Naive thymus-derived CD8-positive, alpha-beta T cell (primary cell): ENCODE results near the gene ADAM33. TPM values are rescaled to one million over a fixed set of nuclear protein-coding genes. Genes with fewer than 3 reads are reported as not detected.

Experiments used
- ATAC-seq, 2 donors: fragments of 150-1000 bp; cut with Tn5 transposase in 1 of 2; sonication (Bioruptor Pico), chemical (Tn5 transposase) in 1 of 2; 1 replicate in 1 of 2; 2 replicates in 1 of 2; pipeline ENCODE4 v1.10.0; 2021; ENCODE audit warnings: mild to moderate bottlenecking in 2 of 2, moderate library complexity in 2 of 2
- POLR2A ChIA-PET: fragments of 350-600 bp; sonication (Branson Sonifier 250); formaldehyde crosslinking; loops from one replicate; lab custom pipeline; 2021; ENCODE audit warnings: antibody characterized with exemption; lab: Charles Lee
- DNase-seq, 10 donors: peaks; one replicate each; pipeline versions ENCODE4 v3.0.0 to v3.0.0-alpha.2; 2020 to 2022
- H3K27ac Mint-ChIP-seq, 10 donors: one replicate each; pipeline ENCODE4 v1.8.0; 2020 to 2022; ENCODE audit warnings: mild to moderate bottlenecking in 10 of 10, mixed read lengths in 10 of 10, moderate library complexity in 4 of 10, inconsistent platforms in 1 of 10
- H3K27me3 Mint-ChIP-seq, 5 donors: one replicate each; pipeline ENCODE4 v1.8.0; 2021 to 2022; ENCODE audit warnings: mixed read lengths in 5 of 5
- H3K36me3 Mint-ChIP-seq, 3 donors: one replicate each; pipeline ENCODE4 v1.8.0; 2020 to 2022; ENCODE audit warnings: mixed read lengths in 3 of 3, mild to moderate bottlenecking in 2 of 3, inconsistent platforms in 1 of 3
- H3K4me1 Mint-ChIP-seq, 4 donors: one replicate each; pipeline ENCODE4 v1.8.0; 2021 to 2022; ENCODE audit warnings: mixed read lengths in 4 of 4
- H3K4me3 Mint-ChIP-seq, 10 donors: one replicate each; pipeline ENCODE4 v1.8.0; 2020 to 2022; ENCODE audit warnings: mild to moderate bottlenecking in 10 of 10, mixed read lengths in 10 of 10, moderate library complexity in 6 of 10, inconsistent platforms in 1 of 10
- H3K9me3 Mint-ChIP-seq, 9 donors: one replicate each; pipeline ENCODE4 v1.8.0; 2020 to 2022; ENCODE audit warnings: mixed read lengths in 9 of 9, mild to moderate bottlenecking in 3 of 9, inconsistent platforms in 1 of 9, moderate library complexity in 1 of 9
- polyA plus RNA-seq, 3 donors: library from polyadenylated mRNA; unstranded; fragments of 300-500 nt; fragmentation: Illumina TruSeq; gene quantifications; one replicate each; pipeline ENCODE4 v1.2.3, GENCODE V29; 2021
- total RNA-seq, 8 experiments: library from RNA in 2 of 8; stranded (reverse) in 2 of 8; gene quantifications; one replicate each; pipeline ENCODE4 v1.2.3 and lab custom pipeline; 2021 to 2026

The ADAM33 gene
- total and polyA plus RNA-seq, 5 experiments from 2014 or later, result not detected

- ATAC-seq, result no peak
- peak overlapping the region in 4 of 10 donors; percentile 13 to 58 (median 35) for H3K4me3 Mint-ChIP-seq
- H3K9me3 Mint-ChIP-seq, result no peaks in the 10 kb centered on the region
- H3K36me3 Mint-ChIP-seq, result no peaks in the 10 kb centered on the region
- peak overlapping the region in 3 of 10 donors; percentile 12 to 69 (median 68) for H3K27ac Mint-ChIP-seq
- no peak for DNase-seq
- H3K27me3 Mint-ChIP-seq, result peaks cover 10 to 67% (median 24%) of the 10 kb centered on the region in 5 donors
- POLR2A ChIA-PET, result no interaction called here
- peaks cover 12 to 30% (median 19%) of the 10 kb centered on the region in 4 donors for H3K4me1 Mint-ChIP-seq
Observed at GRCh38 chr20:3667434-3668037, 14.3 kb downstream of the ADAM33 start.

- H3K27me3 Mint-ChIP-seq, result peaks cover 17 to 56% (median 31%) of the 10 kb centered on the region in 5 donors
- POLR2A ChIA-PET, result no interaction called here
- H3K4me3 Mint-ChIP-seq, result no peak overlapping the region
- no peak overlapping the region for H3K27ac Mint-ChIP-seq
- H3K36me3 Mint-ChIP-seq, result no peaks in the 10 kb centered on the region
- H3K4me1 Mint-ChIP-seq, result peaks cover 12 to 31% (median 23%) of the 10 kb centered on the region in 4 donors
- DNase-seq, result no peak
- no peak for ATAC-seq
- no peaks in the 10 kb centered on the region for H3K9me3 Mint-ChIP-seq
Observed at GRCh38 chr20:3663858-3664257, 18.0 kb downstream of the ADAM33 start.

- no peaks in the 10 kb centered on the region for H3K9me3 Mint-ChIP-seq
- POLR2A ChIA-PET, result no interaction called here
- ATAC-seq (no peak), DNase-seq (no peak)
- H3K27me3 Mint-ChIP-seq, result peaks cover 19 to 54% (median 32%) of the 10 kb centered on the region in 5 donors
- no peaks in the 10 kb centered on the region for H3K36me3 Mint-ChIP-seq
- no peak within 1 kb of the TSS for H3K27ac Mint-ChIP-seq
- H3K4me3 Mint-ChIP-seq, result peak within 1 kb of the TSS in 1 of 10 donors; percentile 24
- peaks cover 12 to 31% (median 24%) of the 10 kb centered on the region in 4 donors for H3K4me1 Mint-ChIP-seq
Observed at GRCh38 chr20:3663031-3663701, 18.6 kb downstream of the ADAM33 start, which contains the start of gene GFRA4. Gene GFRA4 (minus strand): TSS chr20:3663399. CDS start chr20:3663399, 0 bp downstream.

- H3K27me3 Mint-ChIP-seq, result peaks cover 19 to 49% (median 34%) of the 10 kb centered on the region in 5 donors
- H3K4me3 Mint-ChIP-seq, result peak overlapping the region in 4 of 10 donors; percentile 12 to 31 (median 18)
- H3K9me3 Mint-ChIP-seq, result no peaks in the 10 kb centered on the region
- H3K4me1 Mint-ChIP-seq, result peaks cover 10 to 26% (median 22%) of the 10 kb centered on the region in 4 donors
- H3K27ac Mint-ChIP-seq, result no peak overlapping the region
- POLR2A ChIA-PET, result no interaction called here
- no peak for DNase-seq
- no peaks in the 10 kb centered on the region for H3K36me3 Mint-ChIP-seq
- ATAC-seq, result no peak
Observed at GRCh38 chr20:3661814-3662665, 19.8 kb downstream of the ADAM33 start.

- POLR2A ChIA-PET, result no interaction called here
- peaks cover 19 to 49% (median 34%) of the 10 kb centered on the region in 5 donors for H3K27me3 Mint-ChIP-seq
- peak overlapping the region in 2 of 10 donors; percentile 12 for H3K4me3 Mint-ChIP-seq
Observed at GRCh38 chr20:3661060-3661813, 20.6 kb downstream of the ADAM33 start.

GRCh38 chr20:3660262-3661059, 21.3 kb downstream of the ADAM33 start:
- POLR2A ChIA-PET, result no interaction called here
- Mint-ChIP-seq H3K4me3 (peak overlapping the region in 1 of 10 donors; percentile 31), H3K27me3 (peaks cover 19 to 49% (median 34%) of the 10 kb centered on the region in 5 donors), H3K36me3 (no peaks in the 10 kb centered on the region), H3K4me1 (peaks cover 2 to 13% (median 11%) of the 10 kb centered on the region in 4 donors), H3K9me3 (no peaks in the 10 kb centered on the region), H3K27ac (no peak overlapping the region)
- ATAC-seq (no peak), DNase-seq (no peak)

More at GRCh38 chr20:3661060-3661813, 20.6 kb downstream of the ADAM33 start:
- H3K9me3 Mint-ChIP-seq, result no peaks in the 10 kb centered on the region
- ATAC-seq (no peak), DNase-seq (no peak)
- peaks cover 6 to 20% (median 18%) of the 10 kb centered on the region in 4 donors for H3K4me1 Mint-ChIP-seq
- no peaks in the 10 kb centered on the region for H3K36me3 Mint-ChIP-seq
- H3K27ac Mint-ChIP-seq, result no peak overlapping the region

GRCh38 chr20:3659492-3660261, 22.1 kb downstream of the ADAM33 start:
- H3K27me3 Mint-ChIP-seq, result peaks cover 19 to 49% (median 34%) of the 10 kb centered on the region in 5 donors
- DNase-seq, result no peak

GRCh38 chr20:3658716-3659491, 22.9 kb downstream of the ADAM33 start:
- no peak overlapping the region for H3K27ac Mint-ChIP-seq
- no peak for DNase-seq

More at GRCh38 chr20:3659492-3660261, 22.1 kb downstream of the ADAM33 start:
- Mint-ChIP-seq H3K4me3 (peak overlapping the region in 3 of 10 donors; percentile 31 to 52 (median 41)), H3K9me3 (no peaks in the 10 kb centered on the region), H3K36me3 (no peaks in the 10 kb centered on the region), H3K4me1 (peaks cover 0 to 5% (median 5%) of the 10 kb centered on the region in 4 donors), H3K27ac (no peak overlapping the region)
- ATAC-seq, result no peak
- POLR2A ChIA-PET, result no interaction called here

GRCh38 chr20:3658019-3658715, 23.6 kb downstream of the ADAM33 start:
- POLR2A ChIA-PET, result no interaction called here
- Mint-ChIP-seq H3K4me3 (no peak overlapping the region), H3K27ac (no peak overlapping the region), H3K36me3 (peaks cover 0 to 1% (median 0%) of the 10 kb centered on the region in 3 donors), H3K27me3 (peaks cover 19 to 45% (median 29%) of the 10 kb centered on the region in 5 donors), H3K9me3 (peaks cover 0 to 7% (median 0%) of the 10 kb centered on the region in 9 donors), H3K4me1 (peaks cover 0 to 7% (median 5%) of the 10 kb centered on the region in 4 donors)
- DNase-seq, result no peak
- no peak for ATAC-seq

More at GRCh38 chr20:3658716-3659491, 22.9 kb downstream of the ADAM33 start:
- peaks cover 0 to 5% (median 5%) of the 10 kb centered on the region in 4 donors for H3K4me1 Mint-ChIP-seq
- peaks cover 0 to 1% (median 0%) of the 10 kb centered on the region in 9 donors for H3K9me3 Mint-ChIP-seq
- peaks cover 19 to 46% (median 32%) of the 10 kb centered on the region in 5 donors for H3K27me3 Mint-ChIP-seq
- H3K4me3 Mint-ChIP-seq, result peak overlapping the region in 1 of 10 donors; percentile 19
- no peaks in the 10 kb centered on the region for H3K36me3 Mint-ChIP-seq
- POLR2A ChIA-PET, result no interaction called here
- ATAC-seq, result no peak

- Mint-ChIP-seq H3K27me3 (peaks cover 10 to 25% (median 14%) of the 10 kb centered on the region in 5 donors), H3K4me1 (peaks cover 0 to 17% (median 4%) of the 10 kb centered on the region in 4 donors), H3K27ac (no peak overlapping the region), H3K36me3 (peaks cover 0 to 4% (median 2%) of the 10 kb centered on the region in 3 donors), H3K9me3 (peaks cover 0 to 7% (median 0%) of the 10 kb centered on the region in 9 donors), H3K4me3 (no peak overlapping the region)
- POLR2A ChIA-PET, result no interaction called here
- no peak for DNase-seq
- no peak for ATAC-seq
Observed at GRCh38 chr20:3655131-3655405, 26.7 kb downstream of the ADAM33 start.
